ENCODE results near the gene CUZD1. TPM values are rescaled to one million over a fixed set of nuclear protein-coding genes. Genes with fewer than 3 reads are reported as not detected.

CUZD1 gene
- polyA plus RNA-seq, 3 donors, result 1.7 to 4,010 (median 2.2) TPM

GRCh38 chr10:122829454-122829853 lies 16.2 kb downstream of the CUZD1 start:
- 45 to 81% (median 76%) methylated on average over 8 of the region's 8 CpGs for WGBS, 3 donors

GRCh38 chr10:122828716-122829255 lies 16.9 kb downstream of the CUZD1 start:
- 71 to 87% (median 86%) methylated on average over 4 of the region's 4 CpGs for WGBS, 3 donors
- H3K27ac ChIP-seq (ENCODE audit: low read depth, low read length), result no peak overlapping the region

More at GRCh38 chr10:122829454-122829853, 16.2 kb downstream of the CUZD1 start:
- no peak overlapping the region for H3K27ac ChIP-seq (ENCODE audit: low read depth, low read length)

- 69 to 92% (median 84%) methylated on average over 3 of the region's 3 CpGs for WGBS, 3 donors
- H3K27ac ChIP-seq (ENCODE audit: low read depth, low read length), result no peak overlapping the region
These were observed 18.4 kb downstream of the CUZD1 start for GRCh38 chr10:122827302-122827701.

- H3K27ac ChIP-seq (ENCODE audit: low read depth, low read length), result no peak overlapping the region
- 83 to 90% (median 86%) methylated on average over 11 of the region's 11 CpGs for WGBS, 3 donors
These were observed 22.5 kb downstream of the CUZD1 start for GRCh38 chr10:122822973-122823690.

- 72 to 86% (median 76%) methylated on average over 3 of the region's 3 CpGs for WGBS, 3 donors
These were observed 23.8 kb downstream of the CUZD1 start for GRCh38 chr10:122821808-122822207.

GRCh38 chr10:122815458-122815857 lies 30.2 kb downstream of the CUZD1 start:
- 63 to 71% (median 66%) methylated on average over 5 of the region's 5 CpGs for WGBS, 3 donors
- H3K27ac ChIP-seq (ENCODE audit: low read depth, low read length), result no peak overlapping the region

More at GRCh38 chr10:122821808-122822207, 23.8 kb downstream of the CUZD1 start:
- H3K27ac ChIP-seq (ENCODE audit: low read depth, low read length), result no peak overlapping the region

- no peak overlapping the region for H3K27ac ChIP-seq (ENCODE audit: low read depth, low read length)
- 62 to 85% (median 68%) methylated on average over 2 of the region's 2 CpGs for WGBS, 3 donors
These were observed 31.2 kb downstream of the CUZD1 start for GRCh38 chr10:122814493-122814892.

- no peak overlapping the region for H3K27ac ChIP-seq (ENCODE audit: low read depth, low read length)
- WGBS, 3 donors, result 77 to 80% (median 77%) methylated on average over 4 of the region's 4 CpGs
These were observed 32.9 kb downstream of the CUZD1 start for GRCh38 chr10:122812751-122813150.

DNA sequence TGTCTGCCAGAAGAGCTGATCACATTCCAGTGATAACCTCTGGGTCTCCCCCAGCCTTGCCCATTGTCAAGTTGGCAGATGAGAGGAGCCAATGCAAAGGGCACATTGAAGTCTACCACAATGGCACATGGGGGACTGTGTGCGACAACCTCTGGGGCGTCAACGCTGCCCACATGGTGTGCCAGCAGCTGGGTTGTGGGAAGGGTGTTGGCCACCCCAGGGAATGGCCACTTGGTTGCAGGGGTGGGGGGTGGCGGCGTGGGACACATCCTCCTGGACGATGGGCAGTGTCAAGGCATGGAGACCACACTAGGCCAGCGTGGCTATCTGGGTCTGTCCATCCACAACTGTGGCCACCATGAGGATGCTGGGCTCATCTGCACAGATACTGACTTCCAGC lies 43.4 kb downstream of the CUZD1 start:
- WGBS, 3 donors, result 85 to 94% (median 91%) methylated on average over 7 of the region's 7 CpGs
- H3K27ac ChIP-seq (ENCODE audit: low read depth, low read length), result no peak overlapping the region

- 79 to 83% (median 79%) methylated on average over 12 of the region's 12 CpGs for WGBS, 3 donors
- H3K27ac ChIP-seq (ENCODE audit: low read depth, low read length), result no peak overlapping the region
These were observed 46.9 kb downstream of the CUZD1 start for GRCh38 chr10:122798704-122799231.

GRCh38 chr10:122796796-122797195 lies 48.9 kb downstream of the CUZD1 start:
- H3K27ac ChIP-seq (ENCODE audit: low read depth, low read length), result no peak overlapping the region
- 52 to 68% (median 66%) methylated on average over 2 of the region's 2 CpGs for WGBS, 3 donors

DNA sequence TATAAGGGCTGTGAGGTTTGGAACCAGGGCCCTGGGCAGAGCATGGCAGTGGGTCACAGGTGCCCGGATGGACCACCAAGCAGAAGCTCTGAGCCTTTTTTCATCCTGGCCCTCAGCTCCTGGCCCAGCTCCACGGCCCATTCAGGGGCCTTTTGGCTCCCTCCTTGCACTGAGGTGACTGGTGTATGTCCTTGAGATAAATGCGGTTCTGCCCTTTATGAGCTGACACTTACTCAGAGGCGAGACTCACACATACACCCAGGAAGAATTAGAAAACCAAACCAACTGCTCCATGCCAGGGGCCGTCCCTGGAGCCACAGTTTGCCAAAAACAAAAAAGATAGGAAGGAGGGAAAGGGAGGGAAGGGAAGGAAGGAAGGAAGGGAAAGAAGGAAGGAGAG lies 49.7 kb downstream of the CUZD1 start:
- no peak overlapping the region for H3K27ac ChIP-seq (ENCODE audit: low read depth, low read length)
- WGBS, 3 donors, result 59 to 71% (median 69%) methylated on average over 5 of the region's 5 CpGs

GRCh38 chr10:122786269-122786668 lies 59.4 kb downstream of the CUZD1 start:
- 6 to 10% (median 9%) methylated on average over 3 of the region's 3 CpGs for WGBS, 3 donors

GRCh38 chr10:122782911-122783310 lies 62.7 kb downstream of the CUZD1 start:
- no peak overlapping the region for H3K27ac ChIP-seq (ENCODE audit: low read depth, low read length)
- WGBS, 3 donors, result 52 to 62% (median 57%) methylated on average over 1 of the region's 1 CpG

More at GRCh38 chr10:122786269-122786668, 59.4 kb downstream of the CUZD1 start:
- H3K27ac ChIP-seq (ENCODE audit: low read depth, low read length), result no peak overlapping the region

Other genes starting within 250 kb of the CUZD1 start
- under 1 TPM in 1 of 3 donors, not detected in 2; 0.53 TPM for gene C10orf120, start 146.0 kb downstream of the CUZD1 start, polyA plus RNA-seq
- gene FAM24B, start 33.7 kb upstream of the CUZD1 start, polyA plus RNA-seq, result 10 to 100 TPM in 1 of 3 donors, 1 to 10 TPM in 2; 1.5 to 10.9 (median 1.8) TPM
- not detected for gene FAM24A, start 64.8 kb upstream of the CUZD1 start, polyA plus RNA-seq
- 1 to 10 TPM; 2.4 to 5.6 (median 3.0) TPM for gene C10orf88, start 108.4 kb upstream of the CUZD1 start, polyA plus RNA-seq
- 1 to 10 TPM; 1.7 to 5.1 (median 1.8) TPM for gene PSTK, start 134.5 kb upstream of the CUZD1 start, polyA plus RNA-seq
- gene IKZF5, start 162.9 kb upstream of the CUZD1 start, polyA plus RNA-seq, result 1 to 10 TPM; 4.3 to 8.3 (median 7.6) TPM
- 1 to 10 TPM; 4.5 to 9.6 (median 8.1) TPM for gene ACADSB, start 163.1 kb upstream of the CUZD1 start, polyA plus RNA-seq

Data from adipose tissue (tissue), 3 donors.